AG09319 (cell line): Measurements from ENCODE around the gene SETD4.
A peak's percentile ranks its signal among the peaks of the same experiment; 100 is the strongest.
"Not testable (repeated sequence)": the region's sequence is repeated elsewhere in the genome, so short reads cannot be mapped to it uniquely, and the experiment has no call there.

Experiments
- DNase-seq: peaks from one replicate; pipeline ENCODE4 v3.0.0-alpha.2; 2010; ENCODE audit warnings: low read depth; ENCODE audit errors: extremely low read depth
- TF ChIP-seq, protein P1 (sequence below): IDR thresholded peaks from 2 replicates; pipeline ENCODE4 v1.5.1; 2011; ENCODE audit warnings: low read depth, mild to moderate bottlenecking, inconsistent platforms, low read length, moderate library complexity

SETD4 gene, protein sequence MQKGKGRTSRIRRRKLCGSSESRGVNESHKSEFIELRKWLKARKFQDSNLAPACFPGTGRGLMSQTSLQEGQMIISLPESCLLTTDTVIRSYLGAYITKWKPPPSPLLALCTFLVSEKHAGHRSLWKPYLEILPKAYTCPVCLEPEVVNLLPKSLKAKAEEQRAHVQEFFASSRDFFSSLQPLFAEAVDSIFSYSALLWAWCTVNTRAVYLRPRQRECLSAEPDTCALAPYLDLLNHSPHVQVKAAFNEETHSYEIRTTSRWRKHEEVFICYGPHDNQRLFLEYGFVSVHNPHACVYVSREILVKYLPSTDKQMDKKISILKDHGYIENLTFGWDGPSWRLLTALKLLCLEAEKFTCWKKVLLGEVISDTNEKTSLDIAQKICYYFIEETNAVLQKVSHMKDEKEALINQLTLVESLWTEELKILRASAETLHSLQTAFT

DNA sequence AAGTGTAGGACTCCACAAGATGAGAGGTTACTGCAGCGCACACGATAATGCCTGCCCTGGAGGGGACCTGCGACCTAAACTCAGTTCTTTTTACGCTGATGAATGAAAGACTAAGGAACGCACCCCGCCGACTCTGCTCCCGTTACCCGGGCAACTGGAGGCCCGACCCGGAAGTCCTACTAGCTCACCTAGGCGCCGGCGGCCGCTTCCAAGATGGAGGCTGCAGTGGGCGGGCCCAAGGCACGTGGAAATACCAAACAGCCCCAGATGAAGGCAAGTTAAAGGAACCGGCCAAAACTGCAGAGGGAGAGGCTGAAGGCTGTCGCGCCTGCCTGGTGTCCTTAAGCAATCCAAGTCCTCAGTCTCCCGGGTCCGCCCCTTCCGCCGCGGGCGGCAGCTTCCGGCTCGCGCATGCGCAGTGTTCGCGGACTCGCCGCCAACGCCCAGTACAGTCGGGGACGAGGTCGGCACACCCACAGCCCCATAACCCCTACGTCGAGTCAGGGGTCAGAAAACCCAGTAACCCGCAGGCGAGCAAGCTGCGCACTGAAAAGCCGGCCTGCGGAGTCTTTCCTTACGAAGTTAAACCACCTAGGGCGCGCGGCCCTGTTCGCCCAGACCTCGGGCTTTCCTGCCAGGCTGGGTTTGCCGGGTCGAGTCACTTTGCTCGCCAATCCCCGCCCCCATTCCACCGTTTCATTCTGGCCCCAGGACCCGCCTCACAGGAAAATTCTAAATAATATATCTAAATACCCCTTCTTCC, at the start of gene SETD4:
TSS of gene SETD4 (minus strand) at position 368 of the 763 bp plus-strand sequence. CDS start 1,638 bp downstream, outside the sequence.
- TF ChIP-seq, protein P1, sequence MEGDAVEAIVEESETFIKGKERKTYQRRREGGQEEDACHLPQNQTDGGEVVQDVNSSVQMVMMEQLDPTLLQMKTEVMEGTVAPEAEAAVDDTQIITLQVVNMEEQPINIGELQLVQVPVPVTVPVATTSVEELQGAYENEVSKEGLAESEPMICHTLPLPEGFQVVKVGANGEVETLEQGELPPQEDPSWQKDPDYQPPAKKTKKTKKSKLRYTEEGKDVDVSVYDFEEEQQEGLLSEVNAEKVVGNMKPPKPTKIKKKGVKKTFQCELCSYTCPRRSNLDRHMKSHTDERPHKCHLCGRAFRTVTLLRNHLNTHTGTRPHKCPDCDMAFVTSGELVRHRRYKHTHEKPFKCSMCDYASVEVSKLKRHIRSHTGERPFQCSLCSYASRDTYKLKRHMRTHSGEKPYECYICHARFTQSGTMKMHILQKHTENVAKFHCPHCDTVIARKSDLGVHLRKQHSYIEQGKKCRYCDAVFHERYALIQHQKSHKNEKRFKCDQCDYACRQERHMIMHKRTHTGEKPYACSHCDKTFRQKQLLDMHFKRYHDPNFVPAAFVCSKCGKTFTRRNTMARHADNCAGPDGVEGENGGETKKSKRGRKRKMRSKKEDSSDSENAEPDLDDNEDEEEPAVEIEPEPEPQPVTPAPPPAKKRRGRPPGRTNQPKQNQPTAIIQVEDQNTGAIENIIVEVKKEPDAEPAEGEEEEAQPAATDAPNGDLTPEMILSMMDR = no peak
- DNase-seq = peak; percentile 82

DNA sequence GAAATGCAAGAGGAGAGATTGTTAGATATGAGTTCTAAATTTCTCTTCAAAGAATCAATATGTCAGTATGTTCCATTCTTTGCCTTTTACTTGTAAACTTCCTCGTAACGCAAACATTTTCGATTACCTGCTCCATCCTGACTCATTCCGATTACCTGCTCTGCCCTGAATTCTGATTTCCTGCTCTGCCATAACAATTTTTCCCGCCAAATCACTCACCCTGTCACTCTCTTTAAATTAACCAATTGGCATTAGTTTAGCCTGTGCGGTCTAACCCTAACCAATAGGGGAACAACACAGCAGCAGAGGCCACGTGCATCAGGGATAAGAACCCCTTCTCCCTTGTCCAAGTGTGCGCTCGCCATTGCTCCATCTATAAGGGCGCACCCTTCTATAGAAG, 49.5 kb upstream of the SETD4 start:
- TF ChIP-seq, protein P1 = no peak
- no peak for DNase-seq

DNA sequence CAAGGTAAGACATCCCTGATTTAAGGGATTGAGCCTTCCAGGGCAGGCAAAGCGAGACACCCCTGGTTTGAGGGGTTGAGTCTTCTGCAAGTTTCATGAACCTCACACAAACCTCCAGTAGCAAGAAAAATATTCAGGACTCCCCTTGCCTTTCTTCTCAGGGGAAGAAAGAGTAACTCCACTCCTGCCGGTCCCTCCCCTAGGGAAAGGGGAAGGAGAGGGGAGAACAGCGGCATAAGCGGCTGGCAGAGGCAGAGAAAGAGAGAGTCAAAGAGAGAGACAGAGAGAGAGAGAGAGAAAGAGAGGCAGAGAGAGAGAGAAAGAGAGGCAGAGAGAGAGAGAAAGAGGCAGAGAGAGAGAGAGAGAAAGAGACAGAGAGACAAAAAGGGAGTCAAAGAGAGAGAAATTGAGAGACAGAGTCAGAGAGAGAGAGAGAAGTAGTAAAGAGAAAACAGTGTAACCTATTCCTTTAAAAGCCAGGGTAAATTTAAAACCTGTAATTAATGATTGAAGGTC, 45.1 kb upstream of the SETD4 start:
- TF ChIP-seq, protein P1 = no peak
- DNase-seq = no peak

DNA sequence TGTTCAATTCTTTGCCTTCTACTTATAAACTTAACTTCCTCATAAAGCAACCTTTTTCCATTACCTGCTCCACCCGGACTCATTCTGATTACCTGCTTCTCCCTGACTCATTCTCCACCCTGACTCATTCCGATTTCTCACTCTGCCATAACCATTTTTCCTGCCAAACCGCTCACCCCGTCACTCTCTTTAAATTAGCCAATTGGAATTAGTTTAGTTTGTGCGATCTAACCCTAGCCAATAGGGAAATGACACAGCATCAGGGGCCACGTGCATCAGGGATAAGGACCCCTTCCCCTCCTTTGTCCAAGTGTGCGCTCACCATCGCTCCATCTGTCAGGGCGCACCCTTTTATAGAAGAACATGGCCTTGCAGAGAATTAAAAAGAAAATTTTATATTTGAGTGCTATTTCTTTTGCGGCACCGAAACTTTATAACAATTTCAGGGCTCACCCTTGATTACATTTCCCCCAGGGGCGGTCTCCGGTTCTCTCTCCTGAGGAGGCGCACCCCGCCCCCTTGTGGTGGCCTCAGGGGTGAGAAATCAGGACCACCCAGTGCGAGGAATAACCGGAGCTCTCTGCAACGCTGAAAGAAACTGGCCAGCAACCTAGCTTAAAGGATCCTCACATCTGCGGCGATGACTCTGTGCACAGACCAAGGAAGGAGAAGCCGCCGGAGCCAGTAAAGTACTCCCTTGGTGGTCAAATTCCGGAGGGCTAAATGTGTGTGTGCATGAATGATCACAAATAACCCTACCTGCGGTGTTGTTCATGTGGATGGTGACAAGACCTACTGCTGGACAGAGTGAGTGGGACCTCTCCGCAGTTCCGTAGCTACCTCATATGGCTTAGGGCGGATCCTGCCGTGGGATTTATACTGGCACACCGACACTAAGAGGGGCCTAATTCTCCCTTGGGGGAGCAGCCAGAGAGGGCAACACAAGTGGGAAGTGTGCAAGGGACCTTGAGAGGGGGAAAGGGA, 44.3 kb upstream of the SETD4 start:
- TF ChIP-seq, protein P1 = peak; percentile 47
- DNase-seq = no peak

DNA sequence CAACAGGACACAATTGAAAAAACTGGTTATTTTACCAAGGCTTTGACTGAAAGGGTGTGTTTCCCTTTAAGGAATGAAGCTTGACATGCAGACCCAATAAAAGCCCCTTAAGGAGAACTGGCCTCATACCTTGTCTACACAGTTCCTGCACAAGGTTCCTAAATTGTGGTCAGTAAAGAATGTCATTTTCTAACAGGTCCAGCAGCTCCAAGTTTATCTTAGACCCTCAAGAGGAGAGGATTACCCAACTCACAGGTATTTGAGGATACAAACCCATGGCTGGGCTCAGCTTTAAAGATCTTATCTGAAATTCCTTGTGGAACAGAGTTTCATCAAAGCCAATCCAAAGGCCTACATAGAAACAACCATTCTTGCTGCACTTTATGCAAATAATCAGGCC, 43.1 kb upstream of the SETD4 start:
- TF ChIP-seq, protein P1 = no peak
- DNase-seq = no peak

DNA sequence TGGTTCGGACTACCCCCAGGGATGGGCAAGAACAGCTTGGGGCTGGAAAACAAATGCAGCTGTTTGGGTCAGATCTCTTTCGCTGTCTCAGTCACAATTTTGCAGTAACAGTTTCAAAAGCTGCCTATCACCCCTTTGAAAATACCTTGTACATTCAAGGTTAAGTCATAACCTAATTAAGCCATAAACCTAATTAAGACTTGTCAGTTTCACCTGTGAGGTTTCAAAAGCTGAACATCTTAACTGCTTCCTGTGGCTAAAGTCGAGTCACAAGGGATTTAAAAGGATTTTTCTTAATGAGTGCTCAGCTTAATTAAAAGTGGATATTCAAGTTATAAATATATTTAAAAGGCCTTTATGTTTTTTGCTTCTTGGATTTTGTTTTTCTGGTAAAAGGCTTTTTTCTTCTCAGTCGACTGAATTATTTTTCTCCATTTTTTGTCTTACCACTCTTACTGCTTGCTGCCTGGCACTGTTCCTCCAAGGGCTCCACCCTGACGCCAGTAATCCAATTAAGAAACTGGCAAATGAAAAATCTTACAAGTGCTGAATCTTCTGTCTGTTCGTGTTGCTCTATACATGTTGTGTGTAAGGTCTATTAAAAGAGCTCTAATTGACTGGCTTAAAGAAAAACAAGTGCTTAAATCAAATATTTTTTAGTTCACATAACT, 40.8 kb upstream of the SETD4 start:
- no peak for DNase-seq
- TF ChIP-seq, protein P1 = no peak

DNA sequence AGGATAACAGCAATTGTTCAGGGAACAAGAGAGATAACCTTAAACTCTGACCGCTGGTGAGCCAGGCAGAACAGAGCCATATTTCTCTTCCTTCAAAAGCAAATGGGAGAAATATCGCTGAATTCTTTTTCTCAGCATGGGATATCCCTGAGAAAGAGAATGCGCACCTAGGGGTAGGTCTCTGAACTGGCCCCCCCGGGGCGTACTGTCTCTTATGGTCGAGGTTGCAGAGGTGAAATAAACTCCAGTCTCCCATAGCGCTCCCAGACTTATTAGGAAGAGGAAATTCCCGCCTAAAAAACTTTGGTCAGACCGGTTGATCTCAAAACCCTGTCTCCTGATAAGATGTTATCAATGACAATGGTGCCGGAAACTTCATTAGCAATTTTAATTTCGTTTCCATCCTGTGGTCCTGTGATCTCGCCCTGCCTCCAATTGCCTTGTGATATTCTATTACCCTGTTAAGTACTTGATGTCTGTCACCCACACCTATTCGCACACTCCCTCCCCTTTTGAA, 39.4 kb upstream of the SETD4 start:
- DNase-seq = not testable (repeated sequence)
